Measurements from ENCODE around the gene PDE12. TPM values are rescaled to one million over a fixed set of nuclear protein-coding genes. Genes with fewer than 3 reads are reported as not detected.
"Not testable (repeated sequence)": the region's sequence is repeated elsewhere in the genome, so short reads cannot be mapped to it uniquely, and the experiment has no call there.

The PDE12 gene
- total and polyA plus RNA-seq, 8 donors = 9.6 to 24.3 (median 10.7) TPM

- no peak for TF ChIP-seq CTCF (IDR thresholded peaks at IDR 0.05)
- DNase-seq (no peak), ATAC-seq (no peak)
- Histone ChIP-seq H3K27ac (no peak overlapping the region), H3K27me3 (no peaks in the 10 kb centered on the region), H3K9me3 (peaks cover 0 to 4% of the 10 kb centered on the region in 2 donors), H3K36me3 (peaks cover 0 to 9% of the 10 kb centered on the region in 2 donors), H3K4me1 (no peaks in the 10 kb centered on the region), H3K4me3 (no peak overlapping the region)
- intact Hi-C loops (cut with DNase I) = no loop called here
These were observed 49.6 kb downstream of the PDE12 start for GRCh38 chr3:57605683-57606082.

- H3K27ac ChIP-seq; H3K4me1 ChIP-seq; H3K4me3 ChIP-seq; H3K27me3 ChIP-seq; DNase-seq; intact Hi-C loops (cut with DNase I); ATAC-seq: not testable (repeated sequence)
- H3K9me3 ChIP-seq = peaks cover 0 to 10% of the 10 kb centered on the region in 2 donors
- H3K36me3 ChIP-seq = peaks cover 0 to 14% of the 10 kb centered on the region in 2 donors
These were observed 55.8 kb downstream of the PDE12 start for GRCh38 chr3:57611870-57612269.

- Histone ChIP-seq H3K36me3 (peaks cover 0 to 8% of the 10 kb centered on the region in 2 donors), H3K9me3 (peaks cover 0 to 3% of the 10 kb centered on the region in 2 donors), H3K27ac (peak overlapping the region in 1 of 2 donors; percentile 4), H3K4me3 (no peak overlapping the region), H3K4me1 (no peaks in the 10 kb centered on the region), H3K27me3 (no peaks in the 10 kb centered on the region)
- ATAC-seq = no peak
- no peak for TF ChIP-seq CTCF (IDR thresholded peaks at IDR 0.05)
- no peak for DNase-seq
- intact Hi-C loops (cut with DNase I) = no loop called here
These were observed 60.2 kb downstream of the PDE12 start for GRCh38 chr3:57616233-57616632.

Other genes starting within 250 kb of the PDE12 start
- 1 to 10 TPM in 1 of 2 donors, under 1 TPM in 1; 0.61 to 4.9 TPM for gene DNAH12, start 11.9 kb upstream of the PDE12 start, total RNA-seq
- gene DNAH12, start 11.9 kb upstream of the PDE12 start, polyA plus RNA-seq (ENCODE audit: insufficient read length in 6 of 6) = 10 to 100 TPM in 1 of 6 donors, 1 to 10 TPM in 5; 1.8 to 10.4 (median 6.4) TPM
- gene ARF4, start 41.1 kb downstream of the PDE12 start, total RNA-seq = 100 to 1,000 TPM; 228 to 231 TPM
- 100 to 1,000 TPM; 200 to 254 (median 214) TPM for gene ARF4, start 41.1 kb downstream of the PDE12 start, polyA plus RNA-seq (ENCODE audit: insufficient read length in 6 of 6)
- gene DENND6A, start 136.8 kb downstream of the PDE12 start, total RNA-seq = 10 to 100 TPM; 21.8 to 27.0 TPM
- 10 to 100 TPM; 29.0 to 38.7 (median 31.9) TPM for gene DENND6A, start 136.8 kb downstream of the PDE12 start, polyA plus RNA-seq (ENCODE audit: insufficient read length in 6 of 6)
- 10 to 100 TPM; 62.1 to 65.3 TPM for gene SLMAP, start 200.0 kb downstream of the PDE12 start, total RNA-seq
- gene SLMAP, start 200.0 kb downstream of the PDE12 start, polyA plus RNA-seq (ENCODE audit: insufficient read length in 6 of 6) = 10 to 100 TPM; 43.1 to 62.4 (median 52.4) TPM